GM18498 (cell line): ENCODE results near the gene CENPX.
A peak's percentile ranks its signal among the peaks of the same experiment; 100 is the strongest.

Source experiments
- ATAC-seq: cut with Tn5 transposase; IDR thresholded peaks from one replicate; pipeline ENCODE4 v1.9.1; 2021; ENCODE audit warnings: mild to moderate bottlenecking, moderate library complexity; ENCODE audit not compliant: unreplicated experiment

CENPX gene

GRCh38 chr17:82055023-82055964 is 32.6 kb upstream of the CENPX start:
- no peak for ATAC-seq

GRCh38 chr17:82054351-82055022 is 31.8 kb upstream of the CENPX start:
- no peak for ATAC-seq

- no peak for ATAC-seq
These were observed 31.0 kb upstream of the CENPX start for GRCh38 chr17:82053556-82054263.

GRCh38 chr17:82053130-82053529 is 30.5 kb upstream of the CENPX start:
- ATAC-seq: no peak

- ATAC-seq: no peak
These were observed 30.0 kb upstream of the CENPX start for GRCh38 chr17:82052638-82053059.

GRCh38 chr17:82051776-82052637 is 29.3 kb upstream of the CENPX start, which contains the start of the genes GPS1 and RFNG:
GPS1 (plus strand) TSS chr17:82051898; CDS start chr17:82051932, 34 bp downstream.
RFNG (minus strand) TSS chr17:82051811; CDS start chr17:82051766, 45 bp downstream.
- ATAC-seq: peak; percentile 73

- ATAC-seq: peak; percentile 10
These were observed 28.3 kb upstream of the CENPX start for GRCh38 chr17:82050761-82051641.

GRCh38 chr17:82050152-82050760 is 27.6 kb upstream of the CENPX start:
- ATAC-seq: no peak

GRCh38 chr17:82049521-82049971 is 26.9 kb upstream of the CENPX start:
- no peak for ATAC-seq

GRCh38 chr17:82049106-82049505 is 26.4 kb upstream of the CENPX start:
- ATAC-seq: no peak

- no peak for ATAC-seq
These were observed 25.9 kb upstream of the CENPX start for GRCh38 chr17:82048571-82048971.

GRCh38 chr17:82047914-82048570 is 25.4 kb upstream of the CENPX start:
- ATAC-seq: no peak

GRCh38 chr17:82047379-82047778 is 24.7 kb upstream of the CENPX start:
- no peak for ATAC-seq

- no peak for ATAC-seq
These were observed 24.2 kb upstream of the CENPX start for GRCh38 chr17:82046903-82047302.

- ATAC-seq: no peak
These were observed 23.3 kb upstream of the CENPX start for GRCh38 chr17:82045936-82046484.

GRCh38 chr17:82043507-82043906 is 20.8 kb upstream of the CENPX start:
- no peak for ATAC-seq

- ATAC-seq: no peak
These were observed 20.0 kb upstream of the CENPX start for GRCh38 chr17:82042649-82043048.
